Colonic mucosa (tissue), 4 donors: ENCODE results near the gene PTPRN2. TPM values are rescaled to one million over a fixed set of nuclear protein-coding genes. Genes with fewer than 3 reads are reported as not detected.

Source experiments
- DNase-seq: peaks from one replicate; pipeline ENCODE4 v3.0.0-alpha.2; 2020
- H3K27ac ChIP-seq: fragments of 200-600 bp; one replicate; pipeline ENCODE4 v1.8.0; 2021
- H3K27me3 ChIP-seq: fragments of 200-600 bp; one replicate; pipeline ENCODE4 v1.8.0; 2021
- H3K36me3 ChIP-seq: fragments of 200-600 bp; one replicate; pipeline ENCODE4 v1.8.0; 2021
- H3K4me1 ChIP-seq: fragments of 200-600 bp; one replicate; pipeline ENCODE4 v1.8.0; 2021; ENCODE audit warnings: mild to moderate bottlenecking
- H3K4me3 ChIP-seq: fragments of 200-600 bp; one replicate; pipeline ENCODE4 v1.8.0; 2021
- H3K9ac ChIP-seq, 2 donors: one replicate each; pipeline ENCODE4 v1.7.0; 2013; ENCODE audit warnings: control low read depth in 2 of 2, low read depth in 2 of 2, low read length in 2 of 2
- H3K9me3 ChIP-seq: fragments of 200-600 bp; one replicate; pipeline ENCODE4 v1.8.0; 2021
- intact Hi-C: fragments of 100-400 bp; cut with DNase I; formaldehyde crosslinking; loops from one replicate; pipeline ENCODE4 v1.14.1; 2022
- total RNA-seq, 2 donors: library from RNA; stranded (reverse); fragmentation: NEBNext Ultra II Directional in 1 of 2; extraction: Animal tissue kit (Norgen Biotek cat#: 25700) in 1 of 2; gene quantifications; one replicate each; pipeline ENCODE4 v1.2.1, GENCODE V29; 2021
- TF ChIP-seq, protein P1 (sequence below): fragments of 200-600 bp; IDR thresholded peaks from one replicate; pipeline ENCODE4 v1.8.0; 2022; ENCODE audit warnings: antibody characterized with exemption, mild to moderate bottlenecking
- donor health status: healthy.
- donor health status: DM: no; HTN: no; CAD: no.
- donor health status: DM: no; HTN: no; CAD: no.

PTPRN2 gene
- total RNA-seq, 2 donors from 2014 or later, result 14.7 to 21.6 TPM

DNA sequence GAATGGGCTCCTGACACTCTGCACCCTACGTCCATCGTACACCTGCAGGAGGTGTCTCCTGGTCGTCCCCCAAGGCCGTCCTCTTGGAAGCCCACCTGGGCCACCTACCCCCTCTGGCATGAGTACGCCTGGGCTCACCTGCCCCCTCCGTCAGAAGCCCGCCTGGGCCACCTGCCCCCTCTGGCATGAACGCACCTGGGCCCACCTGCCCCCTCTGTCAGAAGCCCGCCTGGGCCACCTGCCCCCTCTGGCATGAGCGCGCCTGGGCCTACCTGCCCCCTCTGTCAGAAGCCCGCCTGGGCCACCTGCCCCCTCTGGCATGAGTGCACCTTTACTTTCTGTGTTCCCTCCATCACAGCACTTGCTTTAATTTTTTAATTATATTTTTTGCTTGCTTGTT, 401.2 kb downstream of the PTPRN2 start:
- Histone ChIP-seq H3K36me3 (no peaks in the 10 kb centered on the region), H3K9ac (no peak overlapping the region), H3K9me3 (no peaks in the 10 kb centered on the region), H3K27me3 (no peaks in the 10 kb centered on the region), H3K4me3 (no peak overlapping the region), H3K27ac (no peak overlapping the region), H3K4me1 (no peaks in the 10 kb centered on the region)
- intact Hi-C loops, result no loop called here
- no peak for DNase-seq
- TF ChIP-seq, protein P1, sequence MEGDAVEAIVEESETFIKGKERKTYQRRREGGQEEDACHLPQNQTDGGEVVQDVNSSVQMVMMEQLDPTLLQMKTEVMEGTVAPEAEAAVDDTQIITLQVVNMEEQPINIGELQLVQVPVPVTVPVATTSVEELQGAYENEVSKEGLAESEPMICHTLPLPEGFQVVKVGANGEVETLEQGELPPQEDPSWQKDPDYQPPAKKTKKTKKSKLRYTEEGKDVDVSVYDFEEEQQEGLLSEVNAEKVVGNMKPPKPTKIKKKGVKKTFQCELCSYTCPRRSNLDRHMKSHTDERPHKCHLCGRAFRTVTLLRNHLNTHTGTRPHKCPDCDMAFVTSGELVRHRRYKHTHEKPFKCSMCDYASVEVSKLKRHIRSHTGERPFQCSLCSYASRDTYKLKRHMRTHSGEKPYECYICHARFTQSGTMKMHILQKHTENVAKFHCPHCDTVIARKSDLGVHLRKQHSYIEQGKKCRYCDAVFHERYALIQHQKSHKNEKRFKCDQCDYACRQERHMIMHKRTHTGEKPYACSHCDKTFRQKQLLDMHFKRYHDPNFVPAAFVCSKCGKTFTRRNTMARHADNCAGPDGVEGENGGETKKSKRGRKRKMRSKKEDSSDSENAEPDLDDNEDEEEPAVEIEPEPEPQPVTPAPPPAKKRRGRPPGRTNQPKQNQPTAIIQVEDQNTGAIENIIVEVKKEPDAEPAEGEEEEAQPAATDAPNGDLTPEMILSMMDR, result no peak

DNA sequence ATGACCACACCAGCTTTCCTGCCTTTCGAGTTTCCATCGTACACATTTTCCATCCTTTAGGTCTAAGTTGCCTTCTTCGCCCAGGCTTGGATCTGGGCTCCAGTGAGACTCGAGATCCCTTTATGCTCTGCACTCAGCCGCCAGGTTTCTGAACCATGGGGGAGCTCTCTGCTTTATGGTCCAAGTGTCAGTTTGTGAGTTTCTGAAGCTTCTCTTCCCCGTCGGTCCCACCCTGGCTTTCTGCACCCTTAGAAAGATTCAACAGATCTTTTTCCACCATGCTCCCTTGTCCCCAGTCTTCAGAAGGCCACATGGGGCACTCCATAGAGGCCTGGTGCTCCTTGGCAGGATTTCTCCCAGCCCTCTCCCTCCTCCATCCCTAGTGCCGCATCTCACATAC, 402.0 kb downstream of the PTPRN2 start:
- Histone ChIP-seq H3K27me3 (no peaks in the 10 kb centered on the region), H3K9ac (no peak overlapping the region), H3K9me3 (no peaks in the 10 kb centered on the region), H3K4me1 (no peaks in the 10 kb centered on the region), H3K27ac (no peak overlapping the region), H3K36me3 (no peaks in the 10 kb centered on the region), H3K4me3 (no peak overlapping the region)
- TF ChIP-seq, protein P1, result no peak
- DNase-seq, result no peak
- intact Hi-C loops, result no loop called here

DNA sequence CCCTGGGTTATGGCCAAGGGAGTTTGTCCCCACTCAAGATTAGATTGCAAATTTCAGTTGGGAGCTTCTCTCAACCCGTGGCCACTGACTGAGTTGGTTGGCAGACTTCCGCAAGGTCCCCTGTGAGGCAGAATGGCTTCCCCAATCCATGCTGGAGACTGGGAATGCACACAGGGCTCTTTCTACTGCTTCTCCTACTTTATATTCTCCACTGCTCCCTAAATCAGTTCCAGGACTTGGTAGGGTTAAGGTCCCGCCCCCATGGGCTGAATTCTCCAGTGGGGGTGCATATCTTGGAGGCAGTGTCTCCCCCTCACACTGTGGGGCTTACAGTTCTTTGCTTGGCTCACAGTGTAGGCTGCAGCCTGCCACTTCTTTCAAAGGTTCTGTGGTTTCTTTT, 404.2 kb downstream of the PTPRN2 start:
- Histone ChIP-seq H3K27me3 (no peaks in the 10 kb centered on the region), H3K36me3 (no peaks in the 10 kb centered on the region), H3K4me1 (no peaks in the 10 kb centered on the region), H3K9ac (no peak overlapping the region), H3K4me3 (no peak overlapping the region), H3K9me3 (no peaks in the 10 kb centered on the region), H3K27ac (no peak overlapping the region)
- DNase-seq, result no peak
- TF ChIP-seq, protein P1, result no peak
- intact Hi-C loops, result no loop called here

DNA sequence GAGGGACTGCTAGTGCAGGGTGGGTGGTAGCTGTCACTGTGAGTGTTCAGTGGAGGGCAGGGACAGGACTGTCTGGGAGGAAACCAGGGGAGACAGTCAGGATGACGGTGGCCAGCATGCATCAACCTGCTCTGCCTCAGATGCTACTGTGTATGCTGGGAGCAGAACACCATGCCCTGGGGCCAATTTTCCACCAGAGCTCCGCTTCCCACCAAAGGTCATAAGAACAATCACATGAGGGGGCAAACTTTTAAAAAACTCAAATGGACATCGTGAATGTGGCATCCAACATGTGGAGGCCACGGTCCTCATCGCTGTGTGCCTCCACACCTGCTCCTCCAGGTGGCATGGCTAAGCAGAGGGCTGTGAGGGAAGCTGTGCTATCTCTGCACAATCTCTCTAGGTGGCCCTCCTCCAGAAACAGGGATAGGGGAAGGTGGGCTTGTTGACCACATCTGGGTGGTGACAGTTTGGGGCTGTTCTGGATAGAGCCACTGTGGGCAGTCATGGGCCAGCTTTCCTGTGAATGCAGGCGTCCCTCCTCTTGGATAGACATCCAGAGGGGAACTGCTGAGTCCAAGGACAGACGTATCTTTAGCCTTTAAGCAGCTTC, 411.0 kb downstream of the PTPRN2 start:
- Histone ChIP-seq H3K9ac (no peak overlapping the region), H3K9me3 (no peaks in the 10 kb centered on the region), H3K4me3 (no peak overlapping the region), H3K27me3 (no peaks in the 10 kb centered on the region), H3K4me1 (no peaks in the 10 kb centered on the region), H3K27ac (no peak overlapping the region), H3K36me3 (no peaks in the 10 kb centered on the region)
- TF ChIP-seq, protein P1, result no peak
- intact Hi-C loops, result no loop called here
- DNase-seq, result no peak

DNA sequence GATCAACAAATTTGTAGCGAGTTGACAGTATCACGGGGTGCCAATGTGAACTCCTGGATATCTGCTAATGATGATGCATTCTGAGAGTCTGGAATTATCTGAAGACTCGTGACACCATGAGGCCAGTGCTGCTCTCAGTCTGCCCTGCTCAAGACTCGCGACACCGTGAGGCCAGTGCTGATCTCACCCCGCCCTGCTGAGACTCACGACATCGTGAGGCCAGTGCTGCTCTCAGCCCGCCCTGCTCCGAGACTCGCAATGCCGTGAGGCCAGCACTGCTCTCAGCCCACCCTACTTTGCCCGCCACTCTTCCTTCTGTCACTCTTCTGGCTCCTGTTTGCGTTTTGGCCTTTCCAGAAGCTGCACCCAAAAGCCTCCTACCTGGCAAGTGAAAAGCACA, 411.8 kb downstream of the PTPRN2 start:
- Histone ChIP-seq H3K4me3 (no peak overlapping the region), H3K27ac (no peak overlapping the region), H3K9ac (no peak overlapping the region), H3K27me3 (no peaks in the 10 kb centered on the region), H3K9me3 (no peaks in the 10 kb centered on the region), H3K4me1 (no peaks in the 10 kb centered on the region), H3K36me3 (no peaks in the 10 kb centered on the region)
- intact Hi-C loops, result no loop called here
- no peak for DNase-seq
- TF ChIP-seq, protein P1, result no peak
